OCI-LY1 (cell line): ENCODE measurements around the gene ULBP2.
"Not testable (repeated sequence)": the region's sequence is repeated elsewhere in the genome, so short reads cannot be mapped to it uniquely, and the experiment has no call there.

Experiments
- H2AFZ ChIP-seq: fragments of 200-600 bp; sonication (generic), shearing (Covaris generic); 2 replicates; pipeline ENCODE4 v1.6.0; 2014; ENCODE audit warnings: antibody characterized with exemption, mild to moderate bottlenecking, low read length
- H3F3A ChIP-seq: fragments of 200-600 bp; sonication (generic), shearing (Covaris generic); 2 replicates; pipeline ENCODE4 v1.6.0; 2014; ENCODE audit warnings: mild to moderate bottlenecking, antibody characterized with exemption, low read length, moderate library complexity; ENCODE audit not compliant: insufficient read depth
- H3K27ac ChIP-seq: fragments of 200-600 bp; sonication (generic); 2 replicates; pipeline ENCODE4 v1.5.1; 2014; ENCODE audit warnings: low read length, mixed run types, mild to moderate bottlenecking, low read depth; ENCODE audit not compliant: poor library complexity, severe bottlenecking
- H3K27me3 ChIP-seq: fragments of 200-600 bp; sonication (generic); 2 replicates; pipeline ENCODE4 v1.6.0; 2014; ENCODE audit warnings: antibody characterized with exemption, mild to moderate bottlenecking, low read length, moderate library complexity; ENCODE audit not compliant: insufficient read depth
- H3K36me3 ChIP-seq: fragments of 200-600 bp; sonication (generic); 2 replicates; pipeline ENCODE4 v1.6.1; 2014; ENCODE audit warnings: mild to moderate bottlenecking, antibody characterized with exemption, low read length, moderate library complexity, mixed read lengths; ENCODE audit not compliant: insufficient read depth
- H3K4me1 ChIP-seq: fragments of 200-600 bp; sonication (generic); 2 replicates; pipeline ENCODE4 v1.5.1; 2014; ENCODE audit warnings: mild to moderate bottlenecking, low read length, moderate library complexity; ENCODE audit not compliant: insufficient read depth, severe bottlenecking
- H3K4me2 ChIP-seq: fragments of 200-600 bp; sonication (generic), shearing (Covaris generic); 2 replicates; pipeline ENCODE4 v1.6.1; 2014; ENCODE audit warnings: low read length
- H3K4me3 ChIP-seq: fragments of 200-600 bp; sonication (generic); 2 replicates; pipeline ENCODE4 v1.5.1; 2014; ENCODE audit warnings: low read length, low read depth, mild to moderate bottlenecking, mixed read lengths; ENCODE audit not compliant: poor library complexity, severe bottlenecking
- H3K79me2 ChIP-seq: fragments of 200-600 bp; shearing (Covaris generic); 2 replicates; pipeline ENCODE4 v1.6.1; 2016; ENCODE audit warnings: mixed run types, low read length, mixed read lengths; ENCODE audit not compliant: insufficient read depth
- H3K9ac ChIP-seq: fragments of 200-600 bp; sonication (generic), shearing (Covaris generic); 2 replicates; pipeline ENCODE4 v1.6.1; 2014; ENCODE audit warnings: mild to moderate bottlenecking, low read length, mixed read lengths
- H3K9me2 ChIP-seq: fragments of 200-600 bp; sonication (generic), shearing (Covaris generic); 2 replicates; pipeline ENCODE4 v1.6.1; 2014; ENCODE audit warnings: low read depth, mild to moderate bottlenecking, low read length, mixed read lengths
- H3K9me3 ChIP-seq: fragments of 200-600 bp; shearing (Covaris generic); 2 replicates; pipeline ENCODE4 v1.6.1; 2014; ENCODE audit warnings: low read length, mixed read lengths
- H4K20me1 ChIP-seq: fragments of 200-600 bp; sonication (generic), shearing (Covaris generic); 2 replicates; pipeline ENCODE4 v1.6.0; 2016; ENCODE audit warnings: mild to moderate bottlenecking, low read length; ENCODE audit not compliant: insufficient read depth
- EZH2 ChIP-seq: fragments of 200-600 bp; sonication (generic), shearing (Covaris generic); IDR thresholded peaks from 2 replicates; pipeline ENCODE4 v1.8.0; 2017; ENCODE audit warnings: borderline replicate concordance, mixed run types, mild to moderate bottlenecking, antibody characterized with exemption, low read length, moderate library complexity, mixed read lengths
- TF ChIP-seq, protein P1 (sequence below): fragments of 200-600 bp; sonication (generic), shearing (Covaris generic); IDR thresholded peaks from 2 replicates; pipeline ENCODE4 v1.5.1; 2017; ENCODE audit warnings: mild to moderate bottlenecking, antibody characterized with exemption, low read length, moderate library complexity, mixed read lengths

ULBP2 gene

DNA sequence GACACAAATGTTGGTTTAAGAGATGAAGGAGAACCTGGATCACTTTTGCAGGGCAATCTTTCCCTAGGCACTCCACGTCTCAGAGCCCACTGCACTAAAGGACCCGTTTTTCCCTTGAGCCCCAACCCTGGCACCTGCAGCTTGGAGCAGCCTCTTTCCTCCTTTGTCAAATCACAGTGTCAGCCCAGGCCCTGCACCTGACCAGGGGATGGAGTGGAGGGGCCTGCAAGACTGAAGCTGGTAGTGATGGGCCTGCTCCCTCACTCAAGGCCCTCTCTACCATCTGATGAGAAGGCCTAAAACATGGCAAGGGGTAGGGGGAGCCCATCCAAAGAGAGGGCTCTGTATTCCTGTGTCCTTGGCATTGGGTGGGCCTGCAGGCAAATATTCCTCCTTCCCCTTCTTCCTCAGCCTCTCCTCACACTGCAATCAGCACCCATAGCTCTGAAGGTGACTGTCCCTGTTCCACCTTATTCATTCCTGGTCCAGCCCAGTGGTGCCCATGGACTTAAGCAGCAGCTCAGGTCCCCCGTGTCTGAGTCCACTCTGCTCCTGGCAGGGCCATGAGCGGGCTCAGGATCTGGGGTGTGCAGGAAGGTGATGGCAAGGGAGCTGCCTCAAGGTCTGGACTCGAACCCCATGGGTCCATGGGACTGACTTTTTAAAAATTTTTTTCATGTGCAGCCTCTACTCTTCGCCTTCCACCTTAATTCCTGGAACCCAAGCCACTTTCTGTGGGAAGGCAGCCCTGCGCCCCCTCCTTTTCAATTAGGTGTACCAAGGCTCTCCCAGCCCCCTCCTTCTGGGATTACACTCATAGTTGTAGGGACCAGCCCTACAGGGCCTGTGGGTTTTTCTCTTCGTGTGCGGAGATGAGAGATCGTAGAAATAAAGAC lies 25.6 kb upstream of the ULBP2 start:
- TF ChIP-seq, protein P1, sequence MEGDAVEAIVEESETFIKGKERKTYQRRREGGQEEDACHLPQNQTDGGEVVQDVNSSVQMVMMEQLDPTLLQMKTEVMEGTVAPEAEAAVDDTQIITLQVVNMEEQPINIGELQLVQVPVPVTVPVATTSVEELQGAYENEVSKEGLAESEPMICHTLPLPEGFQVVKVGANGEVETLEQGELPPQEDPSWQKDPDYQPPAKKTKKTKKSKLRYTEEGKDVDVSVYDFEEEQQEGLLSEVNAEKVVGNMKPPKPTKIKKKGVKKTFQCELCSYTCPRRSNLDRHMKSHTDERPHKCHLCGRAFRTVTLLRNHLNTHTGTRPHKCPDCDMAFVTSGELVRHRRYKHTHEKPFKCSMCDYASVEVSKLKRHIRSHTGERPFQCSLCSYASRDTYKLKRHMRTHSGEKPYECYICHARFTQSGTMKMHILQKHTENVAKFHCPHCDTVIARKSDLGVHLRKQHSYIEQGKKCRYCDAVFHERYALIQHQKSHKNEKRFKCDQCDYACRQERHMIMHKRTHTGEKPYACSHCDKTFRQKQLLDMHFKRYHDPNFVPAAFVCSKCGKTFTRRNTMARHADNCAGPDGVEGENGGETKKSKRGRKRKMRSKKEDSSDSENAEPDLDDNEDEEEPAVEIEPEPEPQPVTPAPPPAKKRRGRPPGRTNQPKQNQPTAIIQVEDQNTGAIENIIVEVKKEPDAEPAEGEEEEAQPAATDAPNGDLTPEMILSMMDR = no peak
- TF ChIP-seq EZH2 = no peak
- no peaks in the 10 kb centered on the region for H3K36me3 ChIP-seq
- H3K9me3 ChIP-seq = no peaks in the 10 kb centered on the region
- H3F3A ChIP-seq = no peaks in the 10 kb centered on the region
- no peak overlapping the region for H3K4me3 ChIP-seq
- no peaks in the 10 kb centered on the region for H3K4me1 ChIP-seq
- no peaks in the 10 kb centered on the region for H4K20me1 ChIP-seq
- no peak overlapping the region for H2AFZ ChIP-seq
- no peaks in the 10 kb centered on the region for H3K27me3 ChIP-seq
- H3K9me2 ChIP-seq = no peaks in the 10 kb centered on the region
- no peaks in the 10 kb centered on the region for H3K79me2 ChIP-seq
- H3K4me2 ChIP-seq = no peak overlapping the region
- H3K9ac ChIP-seq = no peak overlapping the region
- H3K27ac ChIP-seq = no peak overlapping the region

DNA sequence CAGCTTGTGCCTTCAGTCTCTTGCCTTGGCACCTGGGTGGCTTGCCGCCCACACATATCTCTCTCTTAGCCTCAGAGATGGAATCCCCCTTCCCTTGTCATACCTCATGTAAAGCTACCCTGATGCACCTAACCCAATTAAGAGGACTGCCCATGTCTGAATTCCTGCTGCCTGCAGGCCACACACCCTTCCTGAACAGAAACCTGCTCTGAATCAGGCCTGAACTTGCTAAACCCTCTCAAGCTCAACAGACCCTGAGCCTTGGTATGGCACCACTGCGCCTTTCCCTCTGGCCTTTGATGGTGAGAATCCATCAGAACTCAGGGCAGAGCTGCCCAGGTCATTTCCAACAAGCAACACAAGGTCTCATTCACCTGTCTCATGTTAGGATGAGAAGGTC lies 24.1 kb upstream of the ULBP2 start:
- no peaks in the 10 kb centered on the region for H3K79me2 ChIP-seq
- H3K36me3 ChIP-seq = no peaks in the 10 kb centered on the region
- H3K4me1 ChIP-seq = no peaks in the 10 kb centered on the region
- no peaks in the 10 kb centered on the region for H3K27me3 ChIP-seq
- TF ChIP-seq EZH2 = no peak
- TF ChIP-seq, protein P1 = no peak
- no peak overlapping the region for H3K4me3 ChIP-seq
- no peaks in the 10 kb centered on the region for H3K9me3 ChIP-seq
- H3K4me2 ChIP-seq = no peak overlapping the region
- no peak overlapping the region for H3K9ac ChIP-seq
- no peak overlapping the region for H2AFZ ChIP-seq
- no peaks in the 10 kb centered on the region for H3F3A ChIP-seq
- no peak overlapping the region for H3K27ac ChIP-seq
- H3K9me2 ChIP-seq = no peaks in the 10 kb centered on the region
- no peaks in the 10 kb centered on the region for H4K20me1 ChIP-seq

DNA sequence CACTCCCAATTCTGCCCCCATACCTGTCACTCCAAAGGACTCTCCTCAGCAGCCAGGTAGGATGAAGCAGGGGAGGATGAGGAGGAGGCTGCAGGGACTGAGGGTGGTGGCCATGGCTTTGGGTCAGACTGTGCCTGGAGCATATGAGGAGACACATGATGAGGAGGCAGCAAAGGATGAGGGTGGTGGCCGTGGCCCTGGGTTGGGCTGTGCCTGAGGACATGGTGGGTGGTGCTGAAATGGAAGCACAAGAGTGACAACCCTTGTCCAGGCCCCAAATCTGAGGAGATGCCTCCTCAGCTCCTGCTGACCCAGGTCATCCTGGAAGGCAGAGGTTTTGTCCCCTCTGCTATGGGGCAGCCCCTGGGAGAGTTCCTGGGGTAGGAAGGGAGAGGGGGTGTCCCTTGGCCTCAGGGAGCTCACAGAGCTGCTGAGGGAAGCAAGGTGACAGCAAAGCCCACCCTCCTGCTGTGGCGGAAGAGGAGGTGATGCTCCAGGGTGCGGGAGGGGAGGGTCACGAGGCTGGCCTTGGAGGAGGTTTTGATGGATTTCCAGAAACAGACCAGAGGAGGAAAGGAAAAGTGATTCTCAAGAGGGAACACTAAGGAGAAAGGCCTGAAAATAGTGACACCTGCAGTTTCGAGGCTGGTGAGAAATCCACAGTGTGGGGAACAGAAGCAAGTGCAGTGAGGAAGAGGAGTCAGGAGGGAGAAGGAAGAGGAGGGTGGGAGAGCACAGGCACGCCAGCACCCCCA lies 23.5 kb upstream of the ULBP2 start:
- H3K4me1 ChIP-seq = peaks cover 4% of the 10 kb centered on the region
- no peak overlapping the region for H3K27ac ChIP-seq
- no peak for TF ChIP-seq EZH2
- TF ChIP-seq, protein P1 = no peak
- no peaks in the 10 kb centered on the region for H3F3A ChIP-seq
- H3K4me3 ChIP-seq = no peak overlapping the region
- H3K4me2 ChIP-seq = no peak overlapping the region
- H3K79me2 ChIP-seq = no peaks in the 10 kb centered on the region
- H3K36me3 ChIP-seq = no peaks in the 10 kb centered on the region
- H4K20me1 ChIP-seq = no peaks in the 10 kb centered on the region
- no peak overlapping the region for H2AFZ ChIP-seq
- H3K27me3 ChIP-seq = no peaks in the 10 kb centered on the region
- H3K9me3 ChIP-seq = no peaks in the 10 kb centered on the region
- no peak overlapping the region for H3K9ac ChIP-seq
- H3K9me2 ChIP-seq = no peaks in the 10 kb centered on the region

DNA sequence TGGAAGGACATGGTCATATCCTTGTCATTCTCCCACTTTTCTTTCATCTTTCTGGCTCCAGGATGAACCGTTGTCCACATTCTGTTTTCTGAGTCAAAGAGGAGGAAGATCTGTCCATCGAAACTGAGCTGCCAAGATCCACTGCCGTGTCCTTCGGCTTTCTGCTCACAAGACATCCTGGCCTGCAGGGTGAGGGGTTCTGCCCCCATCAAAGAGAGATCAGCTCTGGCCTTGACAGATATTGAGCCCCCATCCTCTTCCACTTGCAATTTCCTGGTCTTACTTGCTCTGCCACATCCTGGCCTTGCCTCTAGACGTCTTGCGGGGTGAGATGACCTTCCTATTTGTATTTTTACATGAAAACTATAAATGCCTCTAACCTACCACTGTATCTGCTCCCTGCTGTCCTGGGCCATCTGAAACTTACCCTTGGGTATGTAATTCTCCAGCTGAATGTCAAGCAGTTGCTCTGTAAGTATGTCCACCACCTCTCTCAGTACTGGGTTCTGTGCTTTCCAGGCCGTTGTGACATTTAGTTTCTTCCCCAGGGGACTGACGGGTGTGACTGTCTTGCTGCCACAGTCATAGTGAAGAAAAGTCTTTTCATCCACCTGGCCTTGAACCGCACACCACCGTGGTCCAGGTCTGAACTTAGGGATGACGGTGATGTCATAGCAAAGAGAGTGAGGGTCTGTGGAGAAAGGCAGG lies 22.5 kb upstream of the ULBP2 start:
- not testable (repeated sequence) for H3F3A ChIP-seq, H3K9me3 ChIP-seq, H3K4me3 ChIP-seq, H3K9ac ChIP-seq, H3K4me2 ChIP-seq, H3K4me1 ChIP-seq, H3K27ac ChIP-seq, H4K20me1 ChIP-seq, H3K27me3 ChIP-seq, H3K36me3 ChIP-seq, H2AFZ ChIP-seq, H3K9me2 ChIP-seq, H3K79me2 ChIP-seq
